ENCODE results near the gene RMRP. TPM values are rescaled to one million over a fixed set of nuclear protein-coding genes. Genes with fewer than 3 reads are reported as not detected.

RMRP gene
- total RNA-seq, 1 donor from 2014 or later = 18,328 TPM

- H3K9me3 Mint-ChIP-seq = no peaks in the 10 kb centered on the region
- peaks cover 10% of the 10 kb centered on the region for H3K36me3 Mint-ChIP-seq
- H3K27me3 Mint-ChIP-seq = no peaks in the 10 kb centered on the region
- TF ChIP-seq, protein P1, sequence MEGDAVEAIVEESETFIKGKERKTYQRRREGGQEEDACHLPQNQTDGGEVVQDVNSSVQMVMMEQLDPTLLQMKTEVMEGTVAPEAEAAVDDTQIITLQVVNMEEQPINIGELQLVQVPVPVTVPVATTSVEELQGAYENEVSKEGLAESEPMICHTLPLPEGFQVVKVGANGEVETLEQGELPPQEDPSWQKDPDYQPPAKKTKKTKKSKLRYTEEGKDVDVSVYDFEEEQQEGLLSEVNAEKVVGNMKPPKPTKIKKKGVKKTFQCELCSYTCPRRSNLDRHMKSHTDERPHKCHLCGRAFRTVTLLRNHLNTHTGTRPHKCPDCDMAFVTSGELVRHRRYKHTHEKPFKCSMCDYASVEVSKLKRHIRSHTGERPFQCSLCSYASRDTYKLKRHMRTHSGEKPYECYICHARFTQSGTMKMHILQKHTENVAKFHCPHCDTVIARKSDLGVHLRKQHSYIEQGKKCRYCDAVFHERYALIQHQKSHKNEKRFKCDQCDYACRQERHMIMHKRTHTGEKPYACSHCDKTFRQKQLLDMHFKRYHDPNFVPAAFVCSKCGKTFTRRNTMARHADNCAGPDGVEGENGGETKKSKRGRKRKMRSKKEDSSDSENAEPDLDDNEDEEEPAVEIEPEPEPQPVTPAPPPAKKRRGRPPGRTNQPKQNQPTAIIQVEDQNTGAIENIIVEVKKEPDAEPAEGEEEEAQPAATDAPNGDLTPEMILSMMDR (conservative IDR thresholded peaks at IDR 0.05) = no peak
- H3K4me3 Mint-ChIP-seq = peak overlapping the region; percentile 84
- no peak for DNase-seq (ENCODE audit: extremely low spot score, unreplicated experiment)
- H3K27ac Mint-ChIP-seq = no peak overlapping the region
- peaks cover 34% of the 10 kb centered on the region for H3K4me1 Mint-ChIP-seq (ENCODE audit: unreplicated experiment)
These were observed 32.4 kb upstream of the RMRP start for GRCh38 chr9:35690294-35690613.

GRCh38 chr9:35689542-35690293, 31.9 kb upstream of the RMRP start, which contains the start of gene TPM2:
Gene TPM2, minus strand, starts transcription at chr9:35689925. Its CDS starts 108 bp downstream, at chr9:35689817.
- peaks cover 10% of the 10 kb centered on the region for H3K36me3 Mint-ChIP-seq
- H3K27me3 Mint-ChIP-seq = no peaks in the 10 kb centered on the region
- H3K4me3 Mint-ChIP-seq = peak within 1 kb of the TSS; percentile 91
- TF ChIP-seq, protein P1 (conservative IDR thresholded peaks at IDR 0.05) = no peak
- DNase-seq (ENCODE audit: extremely low spot score, unreplicated experiment) = peak; percentile 80
- no peaks in the 10 kb centered on the region for H3K9me3 Mint-ChIP-seq
- H3K27ac Mint-ChIP-seq = peak within 1 kb of the TSS; percentile 74
- H3K4me1 Mint-ChIP-seq (ENCODE audit: unreplicated experiment) = peaks cover 34% of the 10 kb centered on the region

DNA sequence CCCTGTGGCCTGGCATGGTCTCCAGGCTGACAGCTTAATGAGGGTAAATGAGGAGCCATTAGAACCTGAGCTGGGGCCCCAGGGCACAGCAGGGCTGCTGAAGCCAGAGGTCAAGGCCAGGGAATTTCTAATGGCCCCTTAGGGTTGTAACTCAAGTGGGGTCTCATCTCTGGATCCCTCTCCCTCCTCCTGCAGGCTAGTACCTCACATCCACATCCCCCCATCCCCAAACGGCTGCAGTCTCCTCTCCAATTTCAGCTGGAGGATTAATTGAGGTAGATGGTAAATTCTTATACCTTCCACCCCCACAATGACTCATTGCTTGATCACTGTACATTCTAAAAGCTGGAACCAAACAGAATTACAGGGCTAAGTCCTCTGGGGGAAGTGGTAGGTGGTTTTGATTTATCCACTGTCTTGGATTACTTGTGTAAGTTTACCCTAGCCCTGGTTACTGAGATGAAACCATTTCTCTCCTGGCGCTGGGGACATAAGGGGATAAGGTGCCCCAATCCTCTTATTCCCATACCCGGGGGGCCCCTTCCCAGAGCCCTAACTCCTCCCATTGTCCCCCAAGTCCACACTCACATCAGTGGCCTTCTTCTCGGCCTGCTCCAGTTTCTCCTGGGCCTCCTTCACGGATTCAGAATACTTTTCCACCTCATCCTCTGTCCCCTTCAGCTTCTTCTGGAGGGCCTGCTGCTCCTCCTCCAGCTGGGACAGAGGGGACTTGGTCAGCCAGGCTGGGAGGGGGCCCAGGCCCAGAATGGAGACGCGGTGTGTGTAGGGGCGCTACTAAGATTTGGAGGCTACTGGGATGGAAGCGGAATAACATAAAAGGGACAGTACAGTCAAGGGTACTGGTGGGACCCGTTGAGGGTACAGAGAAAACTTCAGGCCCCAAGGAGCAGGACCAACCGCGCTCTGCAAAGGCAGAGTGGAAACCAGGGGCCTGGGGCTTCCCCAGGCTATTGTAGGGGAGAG, 31.0 kb upstream of the RMRP start:
- TF ChIP-seq, protein P1 (conservative IDR thresholded peaks at IDR 0.05) = no peak
- Mint-ChIP-seq H3K9me3 (no peaks in the 10 kb centered on the region), H3K4me3 (peak overlapping the region; percentile 90), H3K36me3 (peaks cover 10% of the 10 kb centered on the region), H3K27me3 (no peaks in the 10 kb centered on the region), H3K27ac (peak overlapping the region; percentile 74), H3K4me1 (ENCODE audit: unreplicated experiment) (peaks cover 34% of the 10 kb centered on the region)
- DNase-seq (ENCODE audit: extremely low spot score, unreplicated experiment) = no peak

DNA sequence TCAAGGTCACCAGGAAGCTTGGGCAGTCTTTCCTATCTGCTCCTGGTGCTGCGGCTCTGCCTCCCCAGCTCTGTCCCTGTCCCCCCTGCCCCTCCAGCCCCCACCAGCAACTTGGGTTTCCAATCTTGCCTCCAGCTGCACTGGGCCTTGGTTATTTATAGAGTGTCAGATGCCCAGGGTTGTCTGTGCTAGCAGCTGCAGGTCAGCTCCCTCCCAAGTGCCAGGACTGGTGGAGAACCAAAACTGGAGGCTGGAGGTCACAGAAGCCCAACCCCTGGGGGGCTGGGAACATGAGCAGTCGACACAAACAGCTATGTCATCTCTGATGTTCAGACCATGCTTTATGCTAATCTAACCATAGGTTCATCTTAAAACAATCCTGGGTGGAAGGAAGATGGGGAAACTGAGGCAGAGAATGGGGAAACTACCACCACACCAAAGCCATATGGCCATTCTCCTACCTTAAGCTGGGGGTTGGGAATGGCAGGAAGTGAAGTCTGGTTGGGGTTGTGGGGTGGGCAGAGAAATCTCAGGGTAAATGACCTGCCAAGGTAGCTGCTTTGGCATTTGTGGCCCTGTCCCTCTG, 30.2 kb upstream of the RMRP start:
- Mint-ChIP-seq H3K27me3 (no peaks in the 10 kb centered on the region), H3K27ac (no peak overlapping the region), H3K9me3 (no peaks in the 10 kb centered on the region), H3K4me1 (ENCODE audit: unreplicated experiment) (peaks cover 34% of the 10 kb centered on the region), H3K36me3 (peaks cover 16% of the 10 kb centered on the region), H3K4me3 (peak overlapping the region; percentile 90)
- TF ChIP-seq, protein P1 (conservative IDR thresholded peaks at IDR 0.05) = no peak
- DNase-seq (ENCODE audit: extremely low spot score, unreplicated experiment) = no peak

DNA sequence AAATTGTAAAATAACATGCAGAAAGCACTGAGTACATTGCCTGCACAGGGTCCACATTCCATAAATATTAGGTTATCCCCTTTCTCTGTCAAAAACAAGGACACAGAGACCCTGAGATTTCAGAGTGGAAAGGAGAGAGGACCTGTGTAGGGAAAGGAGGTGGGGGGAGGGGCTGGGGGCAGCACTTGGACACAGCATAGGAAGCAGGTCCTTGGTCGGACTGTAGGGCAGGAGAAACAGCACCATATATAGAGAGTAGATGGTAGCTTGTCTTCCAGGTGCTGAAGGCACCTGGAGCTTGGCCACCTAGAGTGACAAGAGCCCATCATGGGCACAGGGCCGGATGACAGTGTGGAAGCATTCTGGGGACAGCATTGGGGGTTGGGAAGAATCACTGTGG, 29.5 kb upstream of the RMRP start:
- Mint-ChIP-seq H3K27me3 (no peaks in the 10 kb centered on the region), H3K27ac (peak overlapping the region; percentile 87)

More for the DNA sequence above, 29.5 kb upstream of the RMRP start:
- peaks cover 34% of the 10 kb centered on the region for H3K4me1 Mint-ChIP-seq (ENCODE audit: unreplicated experiment)
- no peak for DNase-seq (ENCODE audit: extremely low spot score, unreplicated experiment)
- TF ChIP-seq, protein P1 (conservative IDR thresholded peaks at IDR 0.05) = no peak
- H3K36me3 Mint-ChIP-seq = peaks cover 19% of the 10 kb centered on the region
- no peaks in the 10 kb centered on the region for H3K9me3 Mint-ChIP-seq
- peak overlapping the region; percentile 86 for H3K4me3 Mint-ChIP-seq

All from type B pancreatic cell (in vitro differentiated cells).